ENCODE data around the gene NMNAT3. TPM values are rescaled to one million over a fixed set of nuclear protein-coding genes. Genes with fewer than 3 reads are reported as not detected.

NMNAT3 gene
- total and polyA plus RNA-seq, 9 donors = 15.8 to 31.2 (median 21.6) TPM

DNA sequence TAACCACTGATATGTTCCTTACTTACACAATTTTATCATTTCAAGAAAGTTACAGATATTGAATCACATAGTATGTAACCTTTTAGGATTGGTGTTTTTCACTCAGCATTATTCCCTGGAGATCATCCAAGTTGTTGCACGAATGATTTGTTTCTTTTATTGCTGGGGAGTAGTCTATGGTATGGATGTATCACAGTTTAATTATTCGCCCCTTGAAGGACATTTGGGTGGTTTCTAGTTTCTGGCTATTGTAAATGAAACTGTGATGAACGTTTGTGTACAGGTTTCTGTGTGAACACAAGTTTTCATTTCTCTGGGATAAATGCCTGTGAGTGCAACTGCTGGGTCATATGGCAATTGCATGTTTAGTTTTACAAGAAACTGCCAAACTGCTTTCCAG, 68.8 kb downstream of the NMNAT3 start:
- Histone ChIP-seq H3K4me3 (no peak overlapping the region), H3K9me3 (no peaks in the 10 kb centered on the region), H3K4me1 (ENCODE audit: insufficient read depth) (peaks cover 2% of the 10 kb centered on the region), H3K27me3 (no peaks in the 10 kb centered on the region), H3K36me3 (no peaks in the 10 kb centered on the region), H3K27ac (no peak overlapping the region)
- 52 to 63% (median 61%) methylated on average over 3 of the region's 3 CpGs for WGBS, 3 donors
- no peak for TF ChIP-seq POLR2A (IDR thresholded peaks at IDR 0.05)
- TF ChIP-seq, protein P1, sequence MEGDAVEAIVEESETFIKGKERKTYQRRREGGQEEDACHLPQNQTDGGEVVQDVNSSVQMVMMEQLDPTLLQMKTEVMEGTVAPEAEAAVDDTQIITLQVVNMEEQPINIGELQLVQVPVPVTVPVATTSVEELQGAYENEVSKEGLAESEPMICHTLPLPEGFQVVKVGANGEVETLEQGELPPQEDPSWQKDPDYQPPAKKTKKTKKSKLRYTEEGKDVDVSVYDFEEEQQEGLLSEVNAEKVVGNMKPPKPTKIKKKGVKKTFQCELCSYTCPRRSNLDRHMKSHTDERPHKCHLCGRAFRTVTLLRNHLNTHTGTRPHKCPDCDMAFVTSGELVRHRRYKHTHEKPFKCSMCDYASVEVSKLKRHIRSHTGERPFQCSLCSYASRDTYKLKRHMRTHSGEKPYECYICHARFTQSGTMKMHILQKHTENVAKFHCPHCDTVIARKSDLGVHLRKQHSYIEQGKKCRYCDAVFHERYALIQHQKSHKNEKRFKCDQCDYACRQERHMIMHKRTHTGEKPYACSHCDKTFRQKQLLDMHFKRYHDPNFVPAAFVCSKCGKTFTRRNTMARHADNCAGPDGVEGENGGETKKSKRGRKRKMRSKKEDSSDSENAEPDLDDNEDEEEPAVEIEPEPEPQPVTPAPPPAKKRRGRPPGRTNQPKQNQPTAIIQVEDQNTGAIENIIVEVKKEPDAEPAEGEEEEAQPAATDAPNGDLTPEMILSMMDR (IDR thresholded peaks at IDR 0.05) = no peak
- no peak for TF ChIP-seq EP300 (IDR thresholded peaks at IDR 0.05)
- no peak for DNase-seq
- intact Hi-C loops (cut with DNase I) = no loop called here

DNA sequence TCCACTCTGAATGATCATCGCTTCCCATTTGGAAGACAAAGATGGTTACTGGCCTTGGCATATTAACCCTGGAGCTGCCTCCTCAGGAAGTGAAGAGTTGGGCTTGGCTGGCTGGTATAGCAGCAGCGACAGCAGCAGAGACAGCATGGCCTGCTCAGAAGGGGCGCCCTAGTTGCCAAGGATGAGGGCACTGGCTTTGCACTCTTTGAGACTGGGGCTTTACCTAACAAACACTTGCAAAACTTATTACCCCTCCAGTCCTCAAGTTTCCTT, 69.7 kb downstream of the NMNAT3 start:
- Histone ChIP-seq H3K9me3 (no peaks in the 10 kb centered on the region), H3K36me3 (no peaks in the 10 kb centered on the region), H3K27ac (no peak overlapping the region), H3K4me1 (ENCODE audit: insufficient read depth) (peaks cover 2% of the 10 kb centered on the region), H3K4me3 (no peak overlapping the region), H3K27me3 (no peaks in the 10 kb centered on the region)
- 94 to 98% (median 97%) methylated on average over 3 of the region's 3 CpGs for WGBS, 3 donors
- no peak for DNase-seq
- TF ChIP-seq POLR2A (IDR thresholded peaks at IDR 0.05) = no peak
- TF ChIP-seq EP300 (IDR thresholded peaks at IDR 0.05) = no peak
- TF ChIP-seq, protein P1 (IDR thresholded peaks at IDR 0.05) = no peak
- intact Hi-C loops (cut with DNase I) = no loop called here

DNA sequence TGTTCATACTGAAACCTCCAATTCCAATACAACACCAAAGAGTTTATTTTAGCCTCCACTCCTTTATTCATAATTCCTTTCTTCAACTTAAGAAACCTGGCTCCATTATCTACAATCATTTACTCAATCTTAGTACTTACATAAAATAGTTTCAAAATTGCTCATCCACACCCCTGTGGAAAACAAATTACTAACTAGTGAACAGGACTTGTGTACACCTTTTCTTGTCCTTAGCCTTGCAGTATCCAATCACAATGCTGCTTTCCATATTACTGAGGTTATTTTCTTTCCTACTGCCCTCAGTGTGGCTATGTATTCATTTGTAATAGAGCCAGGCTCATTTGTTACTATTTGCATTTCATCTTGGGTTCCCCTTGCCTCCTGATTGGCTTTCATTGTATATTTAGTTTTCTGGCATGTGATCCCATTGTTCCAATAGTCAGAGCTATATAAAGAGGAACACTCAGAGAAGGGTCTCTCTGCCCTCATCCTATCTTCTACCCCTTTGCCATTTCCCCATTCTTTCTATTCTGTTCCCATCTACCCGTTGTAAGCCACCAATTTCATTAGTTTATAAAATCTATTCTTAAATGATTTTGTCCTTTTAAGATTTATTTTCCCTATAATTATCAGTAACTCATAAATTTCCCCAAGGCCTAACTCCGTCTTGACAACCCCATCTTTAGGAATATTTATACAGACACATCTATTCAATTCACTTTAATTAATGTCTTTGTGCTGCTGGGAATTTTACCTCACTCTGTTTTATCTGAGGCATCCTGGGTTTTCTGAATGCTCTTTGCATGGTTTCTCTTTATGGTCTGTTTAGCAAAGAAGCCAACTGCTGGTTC, 70.3 kb downstream of the NMNAT3 start:
- no peak overlapping the region for H3K27ac ChIP-seq
- H3K9me3 ChIP-seq = no peaks in the 10 kb centered on the region
- no peak for TF ChIP-seq EP300 (IDR thresholded peaks at IDR 0.05)
- TF ChIP-seq, protein P1 (IDR thresholded peaks at IDR 0.05) = no peak
- TF ChIP-seq POLR2A (IDR thresholded peaks at IDR 0.05) = no peak
- H3K36me3 ChIP-seq = no peaks in the 10 kb centered on the region
- WGBS, 3 donors = 88 to 94% (median 92%) methylated on average over 2 of the region's 2 CpGs
- H3K27me3 ChIP-seq = no peaks in the 10 kb centered on the region
- DNase-seq = no peak
- intact Hi-C loops (cut with DNase I) = no loop called here
- peaks cover 2% of the 10 kb centered on the region for H3K4me1 ChIP-seq (ENCODE audit: insufficient read depth)
- no peak overlapping the region for H3K4me3 ChIP-seq

DNA sequence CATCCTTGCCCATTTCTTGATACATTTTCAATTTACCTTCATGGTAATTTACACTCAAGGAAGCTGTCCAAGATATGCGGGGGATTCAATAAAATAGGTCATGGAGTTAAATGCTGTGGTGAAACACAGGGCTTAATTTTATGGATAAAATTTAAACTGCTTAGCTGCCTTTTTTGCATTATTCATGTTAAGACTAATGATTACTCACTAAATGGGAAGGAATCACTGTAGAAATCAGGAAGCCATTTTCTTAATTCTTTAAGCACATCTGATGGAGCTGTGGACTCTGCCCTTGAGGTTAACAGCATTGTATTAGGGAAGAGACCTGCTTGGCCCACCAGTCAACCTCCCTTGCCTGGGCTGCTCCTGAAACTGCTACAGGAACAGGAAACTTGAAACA, 75.8 kb downstream of the NMNAT3 start:
- DNase-seq = no peak
- 83 to 99% (median 96%) methylated on average over 1 of the region's 1 CpG for whole genome bisulfite sequencing, 3 donors
- intact Hi-C loops (cut with DNase I) = no loop called here
- H3K36me3 ChIP-seq = no peaks in the 10 kb centered on the region
- no peak overlapping the region for H3K27ac ChIP-seq
- H3K27me3 ChIP-seq = no peaks in the 10 kb centered on the region
- TF ChIP-seq, protein P1 (IDR thresholded peaks at IDR 0.05) = no peak
- TF ChIP-seq POLR2A (IDR thresholded peaks at IDR 0.05) (no peak), EP300 (IDR thresholded peaks at IDR 0.05) (no peak)
- no peak overlapping the region for H3K4me3 ChIP-seq
- no peaks in the 10 kb centered on the region for H3K4me1 ChIP-seq (ENCODE audit: insufficient read depth)
- H3K9me3 ChIP-seq = no peaks in the 10 kb centered on the region
